ENCODE results near the gene SOX5.

The SOX5 gene

DNA sequence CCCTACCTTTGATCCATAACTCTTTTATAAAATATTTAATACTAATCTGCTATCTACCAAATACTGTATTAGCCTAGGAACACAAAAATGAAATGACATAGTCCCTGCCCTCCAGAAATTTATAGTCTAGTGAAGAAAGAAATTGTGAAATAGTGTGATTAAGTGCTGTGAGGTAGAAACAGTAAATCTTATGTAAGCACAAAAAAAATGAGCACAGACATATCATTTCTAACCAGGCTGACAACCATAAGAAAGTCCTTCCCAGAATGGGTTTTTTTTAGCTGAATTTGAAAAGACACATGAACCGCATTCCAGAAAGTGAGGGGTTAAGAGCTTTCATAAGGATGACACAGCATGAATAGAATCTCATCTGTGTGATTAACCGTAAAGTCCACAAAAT is 145.9 kb downstream of the SOX5 start:
- TF ChIP-seq MYC (IDR thresholded peaks at IDR 0.05; ENCODE audit: low read depth, low read length), result no peak
- TF ChIP-seq, protein P1, sequence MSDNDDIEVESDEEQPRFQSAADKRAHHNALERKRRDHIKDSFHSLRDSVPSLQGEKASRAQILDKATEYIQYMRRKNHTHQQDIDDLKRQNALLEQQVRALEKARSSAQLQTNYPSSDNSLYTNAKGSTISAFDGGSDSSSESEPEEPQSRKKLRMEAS (IDR thresholded peaks at IDR 0.05; ENCODE audit: low read depth, low read length), result no peak
- TF ChIP-seq, protein P2, sequence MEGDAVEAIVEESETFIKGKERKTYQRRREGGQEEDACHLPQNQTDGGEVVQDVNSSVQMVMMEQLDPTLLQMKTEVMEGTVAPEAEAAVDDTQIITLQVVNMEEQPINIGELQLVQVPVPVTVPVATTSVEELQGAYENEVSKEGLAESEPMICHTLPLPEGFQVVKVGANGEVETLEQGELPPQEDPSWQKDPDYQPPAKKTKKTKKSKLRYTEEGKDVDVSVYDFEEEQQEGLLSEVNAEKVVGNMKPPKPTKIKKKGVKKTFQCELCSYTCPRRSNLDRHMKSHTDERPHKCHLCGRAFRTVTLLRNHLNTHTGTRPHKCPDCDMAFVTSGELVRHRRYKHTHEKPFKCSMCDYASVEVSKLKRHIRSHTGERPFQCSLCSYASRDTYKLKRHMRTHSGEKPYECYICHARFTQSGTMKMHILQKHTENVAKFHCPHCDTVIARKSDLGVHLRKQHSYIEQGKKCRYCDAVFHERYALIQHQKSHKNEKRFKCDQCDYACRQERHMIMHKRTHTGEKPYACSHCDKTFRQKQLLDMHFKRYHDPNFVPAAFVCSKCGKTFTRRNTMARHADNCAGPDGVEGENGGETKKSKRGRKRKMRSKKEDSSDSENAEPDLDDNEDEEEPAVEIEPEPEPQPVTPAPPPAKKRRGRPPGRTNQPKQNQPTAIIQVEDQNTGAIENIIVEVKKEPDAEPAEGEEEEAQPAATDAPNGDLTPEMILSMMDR (IDR thresholded peaks at IDR 0.05; ENCODE audit: low read depth, low read length), result no peak
- no peak for TF ChIP-seq POLR2A (IDR thresholded peaks at IDR 0.05; ENCODE audit: extremely low read depth, insufficient read length)
- no peak for DNase-seq (ENCODE audit: low read depth)
- H3K4me3 ChIP-seq (ENCODE audit: low read depth, low read length), result no peak overlapping the region

DNA sequence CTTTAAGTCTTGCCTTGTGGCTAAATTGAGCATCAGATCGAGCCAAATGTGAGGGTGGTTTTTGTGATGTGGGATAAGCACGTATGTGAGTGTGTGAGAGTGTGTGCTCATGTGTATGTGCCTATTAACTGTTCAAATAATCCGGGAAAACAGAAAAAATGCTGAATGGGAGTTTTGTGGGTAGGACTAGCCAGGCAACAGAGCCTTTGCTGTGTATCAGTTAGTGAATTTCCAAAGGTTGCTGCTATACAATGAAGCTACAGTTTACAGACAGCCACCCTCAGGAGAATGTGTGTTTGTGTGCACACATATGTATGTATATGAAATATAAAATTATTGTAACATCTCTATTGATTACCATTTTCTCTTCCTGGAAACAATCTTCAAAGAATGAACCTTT is 154.0 kb downstream of the SOX5 start:
- TF ChIP-seq, protein P2 (IDR thresholded peaks at IDR 0.05; ENCODE audit: low read depth, low read length), result no peak
- TF ChIP-seq MYC (IDR thresholded peaks at IDR 0.05; ENCODE audit: low read depth, low read length) (no peak), POLR2A (IDR thresholded peaks at IDR 0.05; ENCODE audit: extremely low read depth, insufficient read length) (no peak)
- TF ChIP-seq, protein P1 (IDR thresholded peaks at IDR 0.05; ENCODE audit: low read depth, low read length), result no peak
- DNase-seq (ENCODE audit: low read depth), result no peak
- H3K4me3 ChIP-seq (ENCODE audit: low read depth, low read length), result no peak overlapping the region

DNA sequence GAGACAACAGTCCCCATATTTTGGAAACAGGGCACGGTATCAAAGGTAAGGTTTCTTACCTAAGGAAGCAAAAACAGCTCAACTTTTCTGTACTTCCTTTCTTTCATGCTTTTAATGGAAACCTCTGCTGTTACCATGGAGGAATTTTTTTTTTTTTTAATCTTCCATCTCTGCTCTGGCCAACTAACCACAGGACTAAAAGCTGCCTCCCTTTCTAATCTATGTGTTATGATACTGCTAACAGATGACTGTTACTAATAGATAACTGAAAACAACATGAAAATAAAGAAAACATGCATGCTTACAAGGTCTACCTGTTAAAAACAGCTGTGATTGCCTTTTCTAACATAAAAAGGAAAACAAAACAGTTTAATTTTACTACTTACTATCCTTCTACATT is 168.4 kb downstream of the SOX5 start:
- DNase-seq (ENCODE audit: low read depth), result no peak
- H3K4me3 ChIP-seq (ENCODE audit: low read depth, low read length), result no peak overlapping the region
- TF ChIP-seq POLR2A (IDR thresholded peaks at IDR 0.05; ENCODE audit: extremely low read depth, insufficient read length) (no peak), MYC (IDR thresholded peaks at IDR 0.05; ENCODE audit: low read depth, low read length) (no peak)
- TF ChIP-seq, protein P1 (IDR thresholded peaks at IDR 0.05; ENCODE audit: low read depth, low read length), result no peak
- TF ChIP-seq, protein P2 (IDR thresholded peaks at IDR 0.05; ENCODE audit: low read depth, low read length), result no peak

DNA sequence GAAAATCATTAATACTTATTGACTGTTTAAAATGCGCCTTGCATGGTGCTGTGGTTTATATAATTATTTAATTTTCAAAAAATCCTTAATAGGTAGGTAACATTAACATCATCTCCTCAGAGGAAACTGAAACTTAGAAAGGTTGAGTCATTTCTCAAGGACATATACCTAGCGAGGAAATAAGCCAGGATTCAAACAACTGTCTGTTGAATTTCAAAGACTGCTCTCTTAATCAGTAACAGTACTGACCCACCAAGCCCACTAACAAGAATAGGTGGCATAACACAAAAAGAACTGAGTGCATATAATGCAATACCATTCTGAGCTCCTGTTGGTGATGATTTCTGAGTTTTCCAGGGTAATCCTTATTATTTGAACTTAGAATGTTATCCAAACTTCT is 174.3 kb downstream of the SOX5 start:
- DNase-seq (ENCODE audit: low read depth), result no peak
- H3K4me3 ChIP-seq (ENCODE audit: low read depth, low read length), result no peak overlapping the region
- TF ChIP-seq POLR2A (IDR thresholded peaks at IDR 0.05; ENCODE audit: extremely low read depth, insufficient read length) (no peak), MYC (IDR thresholded peaks at IDR 0.05; ENCODE audit: low read depth, low read length) (no peak)
- TF ChIP-seq, protein P2 (IDR thresholded peaks at IDR 0.05; ENCODE audit: low read depth, low read length), result no peak
- TF ChIP-seq, protein P1 (IDR thresholded peaks at IDR 0.05; ENCODE audit: low read depth, low read length), result no peak

DNA sequence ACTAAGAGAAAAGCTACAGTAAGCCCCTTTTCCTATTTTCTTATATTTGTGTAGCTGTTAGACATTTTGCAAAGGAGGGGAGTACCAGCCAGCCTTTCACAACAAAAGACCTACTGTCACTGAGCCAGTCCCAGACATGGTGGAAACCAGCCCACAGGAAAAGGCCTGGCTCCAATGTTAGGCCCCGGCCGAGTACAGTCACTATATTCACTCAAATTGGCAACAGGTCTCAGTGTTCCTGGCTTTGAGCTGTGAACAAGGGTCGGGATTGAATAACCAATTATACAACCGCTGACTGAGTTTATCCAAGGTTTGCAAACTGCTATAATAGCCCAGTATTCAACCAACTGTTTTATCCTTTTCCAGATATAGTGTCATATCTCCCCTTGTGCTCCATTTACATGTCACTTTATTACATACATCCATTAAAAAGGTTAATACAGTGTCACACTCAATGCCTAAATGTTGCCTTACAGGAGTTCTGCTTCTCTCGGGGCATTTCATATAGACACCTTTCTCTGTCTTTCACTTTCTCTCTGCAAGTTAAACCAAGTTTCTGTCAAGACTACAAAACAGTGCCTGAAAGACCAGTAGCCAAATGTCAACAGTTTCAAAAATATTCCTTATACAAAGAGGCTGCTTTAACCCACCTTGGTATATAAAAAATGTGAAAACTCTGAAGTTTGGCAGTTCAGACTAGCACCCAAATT is 178.1 kb downstream of the SOX5 start:
- no peak overlapping the region for H3K4me3 ChIP-seq (ENCODE audit: low read depth, low read length)
- TF ChIP-seq, protein P2 (IDR thresholded peaks at IDR 0.05; ENCODE audit: low read depth, low read length), result no peak
- TF ChIP-seq, protein P1 (IDR thresholded peaks at IDR 0.05; ENCODE audit: low read depth, low read length), result no peak
- no peak for TF ChIP-seq MYC (IDR thresholded peaks at IDR 0.05; ENCODE audit: low read depth, low read length)
- no peak for TF ChIP-seq POLR2A (IDR thresholded peaks at IDR 0.05; ENCODE audit: extremely low read depth, insufficient read length)
- DNase-seq (ENCODE audit: low read depth), result no peak

Measured in NB4 (cell line).